Transverse colon (tissue), 3 donors: ENCODE data around the gene TEAD2.

Experiments
- CTCF ChIP-seq, 5 experiments: fragments of 200-600 bp in 3 of 5; fragments of 450-650 bp in 2 of 5; sonication (generic) in 3 of 5; IDR thresholded peaks; 1 replicate in 2 of 5; 2 replicates in 3 of 5; pipeline ENCODE4 v1.5.1; 2016 to 2017; ENCODE audit warnings: antibody characterized with exemption in 5 of 5, inconsistent platforms in 3 of 5, mild to moderate bottlenecking in 2 of 5, moderate library complexity in 1 of 5
- EP300 ChIP-seq: sonication (generic); formaldehyde crosslinking; IDR thresholded peaks from one replicate; pipeline ENCODE4 v1.6.1; 2017; ENCODE audit warnings: antibody characterized with exemption, low read depth

DNA sequence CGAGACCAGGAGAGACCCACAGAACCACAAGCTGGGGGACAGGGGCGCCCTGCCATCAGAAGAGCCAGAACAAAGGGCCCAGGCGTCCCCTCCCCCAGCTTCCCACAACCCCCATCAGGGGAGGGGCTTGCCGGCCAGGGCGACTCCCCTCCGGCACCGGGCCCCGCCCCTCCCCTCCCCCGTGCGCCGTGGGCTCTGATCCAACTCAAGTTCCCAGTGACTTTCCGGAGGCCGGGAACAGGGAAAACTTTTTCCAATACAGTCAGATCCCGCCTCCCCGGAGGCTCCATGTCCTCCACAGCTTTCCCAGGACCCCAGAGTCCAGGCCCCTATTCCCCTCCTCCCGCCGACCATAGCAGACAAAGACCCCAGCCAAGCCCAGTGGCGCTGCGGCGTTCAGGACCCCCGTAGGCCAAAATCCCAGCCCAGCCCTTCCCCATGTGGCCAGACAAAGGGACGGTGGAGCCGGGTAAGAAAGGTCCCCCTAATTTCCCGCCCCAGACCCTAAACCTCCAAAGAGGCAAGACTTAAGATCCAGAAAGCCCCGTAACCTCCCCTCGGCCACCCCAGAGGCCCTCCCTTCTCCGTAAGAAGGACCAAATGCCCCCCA is 673 bp downstream of the TEAD2 start:
- TF ChIP-seq CTCF (IDR thresholded peaks at IDR 0.05) = no peak
- peak; percentile 10 for TF ChIP-seq EP300
